Nephron progenitor cell (in vitro differentiated cells): Measurements from ENCODE around the gene PIK3CA.

Experiments
- DNase-seq: peaks from one replicate; pipeline ENCODE4 v3.0.0; 2021
- H3K27ac Mint-ChIP-seq: 2 replicates; pipeline ENCODE4 v1.8.0; 2021; ENCODE audit warnings: mild to moderate bottlenecking, moderate library complexity, mixed read lengths
- H3K27me3 Mint-ChIP-seq: 2 replicates; pipeline ENCODE4 v1.8.0; 2021; ENCODE audit warnings: mild to moderate bottlenecking, low read depth, mixed read lengths; ENCODE audit not compliant: poor library complexity
- H3K36me3 Mint-ChIP-seq: 2 replicates; pipeline ENCODE4 v1.8.0; 2021; ENCODE audit warnings: low read depth, mixed read lengths
- H3K4me1 Mint-ChIP-seq: 2 replicates; pipeline ENCODE4 v1.8.0; 2021; ENCODE audit warnings: mixed read lengths
- H3K4me3 Mint-ChIP-seq: 2 replicates; pipeline ENCODE4 v1.8.0; 2021; ENCODE audit warnings: mild to moderate bottlenecking, moderate library complexity, mixed read lengths
- H3K9me3 Mint-ChIP-seq: 2 replicates; pipeline ENCODE4 v1.8.0; 2021; ENCODE audit warnings: mild to moderate bottlenecking, moderate library complexity, mixed read lengths
- TF ChIP-seq, protein P1 (sequence below): fragments of 200-600 bp; sonication (generic); IDR thresholded peaks from 2 replicates; pipeline ENCODE4 v1.5.0; 2021; ENCODE audit warnings: antibody characterized with exemption

The PIK3CA gene

DNA sequence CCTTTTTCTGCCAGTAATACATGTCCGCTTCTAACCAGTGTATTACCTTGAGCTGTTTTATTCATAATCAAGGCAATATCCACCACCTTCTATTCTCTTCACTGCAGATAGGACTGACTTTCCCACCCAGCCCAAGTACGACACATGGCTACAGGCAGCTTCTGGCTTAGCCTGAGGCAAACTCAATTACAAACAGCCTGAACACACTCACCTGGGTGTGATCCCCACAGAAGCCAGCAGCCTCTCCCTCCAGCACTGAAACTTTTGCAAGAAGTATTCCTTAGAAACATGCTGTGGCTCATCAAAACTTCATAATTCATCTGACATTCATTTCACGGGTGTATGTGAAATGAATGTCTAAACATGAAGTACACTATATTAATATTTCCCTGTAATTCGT, 116.3 kb downstream of the PIK3CA start:
- peaks cover 15% of the 10 kb centered on the region for H3K36me3 Mint-ChIP-seq
- no peak overlapping the region for H3K27ac Mint-ChIP-seq
- H3K9me3 Mint-ChIP-seq = peaks cover 27% of the 10 kb centered on the region
- TF ChIP-seq, protein P1, sequence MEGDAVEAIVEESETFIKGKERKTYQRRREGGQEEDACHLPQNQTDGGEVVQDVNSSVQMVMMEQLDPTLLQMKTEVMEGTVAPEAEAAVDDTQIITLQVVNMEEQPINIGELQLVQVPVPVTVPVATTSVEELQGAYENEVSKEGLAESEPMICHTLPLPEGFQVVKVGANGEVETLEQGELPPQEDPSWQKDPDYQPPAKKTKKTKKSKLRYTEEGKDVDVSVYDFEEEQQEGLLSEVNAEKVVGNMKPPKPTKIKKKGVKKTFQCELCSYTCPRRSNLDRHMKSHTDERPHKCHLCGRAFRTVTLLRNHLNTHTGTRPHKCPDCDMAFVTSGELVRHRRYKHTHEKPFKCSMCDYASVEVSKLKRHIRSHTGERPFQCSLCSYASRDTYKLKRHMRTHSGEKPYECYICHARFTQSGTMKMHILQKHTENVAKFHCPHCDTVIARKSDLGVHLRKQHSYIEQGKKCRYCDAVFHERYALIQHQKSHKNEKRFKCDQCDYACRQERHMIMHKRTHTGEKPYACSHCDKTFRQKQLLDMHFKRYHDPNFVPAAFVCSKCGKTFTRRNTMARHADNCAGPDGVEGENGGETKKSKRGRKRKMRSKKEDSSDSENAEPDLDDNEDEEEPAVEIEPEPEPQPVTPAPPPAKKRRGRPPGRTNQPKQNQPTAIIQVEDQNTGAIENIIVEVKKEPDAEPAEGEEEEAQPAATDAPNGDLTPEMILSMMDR = no peak
- peaks cover 8% of the 10 kb centered on the region for H3K27me3 Mint-ChIP-seq
- peaks cover 21% of the 10 kb centered on the region for H3K4me1 Mint-ChIP-seq
- H3K4me3 Mint-ChIP-seq = no peak overlapping the region
- no peak for DNase-seq

DNA sequence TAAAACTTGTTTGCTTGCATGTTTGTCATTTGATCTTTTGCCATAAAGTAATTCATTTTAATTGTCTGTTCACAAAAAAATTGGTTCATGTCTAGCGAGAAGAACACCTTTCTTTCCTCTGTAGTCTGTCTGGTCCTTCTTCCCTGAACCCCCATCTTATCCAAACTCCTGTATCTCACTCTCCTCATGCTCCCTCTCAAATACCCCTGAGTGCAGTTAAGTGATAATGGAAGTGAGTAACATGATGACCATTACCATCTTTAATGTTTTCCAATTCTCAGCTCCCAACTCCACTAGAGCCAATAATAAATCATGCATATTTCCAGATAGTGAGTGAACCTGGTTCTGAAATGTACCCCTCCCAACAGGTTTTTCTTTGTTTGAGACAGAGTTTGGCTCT, 116.9 kb downstream of the PIK3CA start:
- TF ChIP-seq, protein P1 = no peak

DNA sequence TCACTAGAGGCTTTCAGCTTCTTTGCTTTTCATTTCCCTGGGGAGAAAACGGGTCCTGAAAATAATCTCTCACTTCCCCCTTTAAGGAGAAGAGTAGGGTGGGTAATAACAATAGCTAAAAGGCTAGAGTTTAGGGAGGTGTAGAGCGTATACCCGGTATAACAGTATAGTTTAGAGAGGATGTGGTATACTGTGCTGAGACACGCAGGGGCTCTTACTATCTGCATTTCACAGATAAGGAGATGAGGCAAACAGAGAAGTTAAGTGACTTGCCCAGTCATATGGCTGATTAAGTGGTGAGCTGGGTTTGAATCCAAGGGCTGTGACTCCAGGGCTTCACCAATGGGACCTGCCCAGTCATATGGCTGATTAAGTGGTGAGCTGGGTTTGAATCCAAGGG, 117.7 kb downstream of the PIK3CA start:
- Mint-ChIP-seq H3K4me3 (no peak overlapping the region), H3K27me3 (peaks cover 3% of the 10 kb centered on the region), H3K9me3 (peaks cover 13% of the 10 kb centered on the region), H3K36me3 (peaks cover 1% of the 10 kb centered on the region), H3K4me1 (peaks cover 22% of the 10 kb centered on the region), H3K27ac (no peak overlapping the region)
- TF ChIP-seq, protein P1 = no peak
- DNase-seq = no peak

More for the DNA sequence above, 116.9 kb downstream of the PIK3CA start:
- Mint-ChIP-seq H3K36me3 (peaks cover 9% of the 10 kb centered on the region), H3K27ac (no peak overlapping the region), H3K4me3 (no peak overlapping the region), H3K27me3 (peaks cover 3% of the 10 kb centered on the region), H3K9me3 (peaks cover 21% of the 10 kb centered on the region), H3K4me1 (peaks cover 22% of the 10 kb centered on the region)
- DNase-seq = no peak

DNA sequence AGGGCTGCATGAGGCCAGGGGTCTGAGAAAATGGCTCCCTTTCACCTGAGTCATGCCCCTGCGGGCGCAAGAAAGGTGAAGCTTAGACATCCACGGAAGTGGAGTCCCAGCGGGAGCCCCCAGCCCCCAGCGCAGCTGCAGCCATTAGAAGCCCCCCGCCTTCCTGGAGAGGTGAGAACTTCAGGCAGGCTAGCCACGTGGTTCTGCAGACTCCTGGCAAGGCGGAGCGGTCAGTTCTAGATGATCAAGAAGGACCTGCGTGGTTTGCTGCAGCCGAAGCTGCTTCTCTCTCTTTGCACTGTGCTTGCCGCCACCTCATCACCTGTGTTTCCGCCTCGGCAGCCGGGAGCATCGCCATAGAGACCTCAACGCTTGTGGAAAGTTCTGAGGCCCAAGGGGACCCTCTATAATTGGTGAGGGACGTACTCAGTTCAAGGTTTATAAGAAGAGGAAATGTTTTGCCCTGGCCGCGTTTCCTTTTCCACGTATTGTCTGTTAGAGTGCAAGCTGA, 118.6 kb downstream of the PIK3CA start:
- TF ChIP-seq, protein P1 = no peak
- no peak for DNase-seq
- no peaks in the 10 kb centered on the region for H3K36me3 Mint-ChIP-seq
- no peak overlapping the region for H3K27ac Mint-ChIP-seq
- no peak overlapping the region for H3K4me3 Mint-ChIP-seq
- H3K4me1 Mint-ChIP-seq = peaks cover 22% of the 10 kb centered on the region
- H3K27me3 Mint-ChIP-seq = peaks cover 3% of the 10 kb centered on the region
- H3K9me3 Mint-ChIP-seq = peaks cover 8% of the 10 kb centered on the region

DNA sequence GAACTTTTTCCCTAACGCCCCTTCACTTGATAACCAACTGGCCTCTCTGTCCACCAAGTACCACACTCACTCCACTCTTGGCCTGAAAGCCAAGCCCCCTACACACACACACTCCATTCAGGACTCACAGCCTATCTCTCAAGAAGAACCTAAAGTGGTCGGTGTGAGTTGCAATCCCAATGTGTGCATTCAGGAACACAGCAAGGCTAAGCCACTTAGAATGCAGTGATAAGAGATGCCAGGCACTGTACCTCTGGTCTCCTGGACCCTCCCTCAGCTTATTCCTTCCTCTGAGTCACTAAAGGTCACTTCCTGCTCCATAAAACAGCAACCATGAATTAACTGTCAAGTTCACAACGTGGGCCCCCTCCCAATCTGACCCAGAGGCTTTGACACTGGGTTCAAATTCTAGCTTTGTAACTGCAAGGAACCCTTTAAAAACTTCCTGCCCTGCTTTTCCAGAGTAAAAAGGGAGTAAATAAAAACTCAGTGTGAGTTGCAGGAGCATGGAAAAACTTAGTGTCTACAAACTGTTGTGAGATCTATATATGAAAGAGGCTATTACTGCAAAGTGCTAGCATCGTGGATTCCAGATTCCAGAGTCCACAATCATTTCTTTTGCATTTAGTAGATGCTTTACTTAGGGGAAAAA, 120.4 kb downstream of the PIK3CA start:
- H3K27ac Mint-ChIP-seq = no peak overlapping the region
- TF ChIP-seq, protein P1 = no peak
- H3K9me3 Mint-ChIP-seq = no peaks in the 10 kb centered on the region
- H3K4me1 Mint-ChIP-seq = peaks cover 22% of the 10 kb centered on the region
- no peak overlapping the region for H3K4me3 Mint-ChIP-seq
- peaks cover 3% of the 10 kb centered on the region for H3K27me3 Mint-ChIP-seq
- H3K36me3 Mint-ChIP-seq = no peaks in the 10 kb centered on the region
- DNase-seq = no peak

DNA sequence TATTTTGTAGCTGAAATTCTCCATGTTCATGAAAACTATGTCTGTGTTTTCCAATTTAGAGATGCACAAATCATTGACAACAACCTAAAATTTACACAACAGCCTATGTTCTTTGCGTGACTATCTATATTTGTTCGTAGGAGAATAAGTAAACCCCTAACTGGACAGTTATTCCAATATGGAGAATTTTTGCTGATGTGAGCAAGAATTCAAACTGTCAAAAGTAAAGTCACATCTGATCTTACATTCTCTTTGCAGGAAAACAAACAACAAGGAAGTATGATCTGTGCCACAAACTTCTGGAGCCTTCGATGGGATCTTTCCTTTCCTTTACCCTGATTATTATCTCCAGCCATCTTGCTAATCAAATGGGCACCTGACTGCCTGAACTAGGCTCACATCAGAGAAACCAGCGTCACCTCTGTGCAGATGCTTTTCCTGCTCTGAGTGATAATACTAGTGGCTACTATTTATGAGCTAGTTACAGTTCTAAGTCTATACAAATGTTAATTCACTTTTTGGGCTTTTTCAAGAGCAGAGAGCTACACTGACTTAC, 121.1 kb downstream of the PIK3CA start:
- Mint-ChIP-seq H3K9me3 (no peaks in the 10 kb centered on the region), H3K4me1 (peaks cover 22% of the 10 kb centered on the region)

More for the DNA sequence above, 121.1 kb downstream of the PIK3CA start:
- H3K27me3 Mint-ChIP-seq = peaks cover 3% of the 10 kb centered on the region
- H3K27ac Mint-ChIP-seq = no peak overlapping the region
- H3K4me3 Mint-ChIP-seq = no peak overlapping the region
- no peak for DNase-seq
- H3K36me3 Mint-ChIP-seq = no peaks in the 10 kb centered on the region
- TF ChIP-seq, protein P1 = no peak
